GM12878 (cell line): ENCODE measurements around the gene TRIM40. TPM values are rescaled to one million over a fixed set of nuclear protein-coding genes. Genes with fewer than 3 reads are reported as not detected.

Source experiments
- ATAC-seq: fragments of 200-7000 bp; cut with Tn5 transposase; 3 replicates; pipeline ENCODE4 v1.9.1; 2020; ENCODE audit warnings: mild to moderate bottlenecking, moderate library complexity
- BruUV-seq: library from RNA; stranded (reverse); fragments of 400-500 nt; replicated peaks from 2 replicates; lab custom pipeline; 2021; lab: Mats Ljungman, UMichigan
- CTCF ChIA-PET: fragments of 300-600 bp; sonication (Branson Sonifier 250); formaldehyde crosslinking; extraction: SDS; loops from one replicate; lab custom pipeline; 2021; ENCODE audit warnings: inconsistent platforms; lab: Yijun Ruan, JAX
- POLR2A ChIA-PET: fragments of 350-600 bp; formaldehyde crosslinking; extraction: SDS; loops from one replicate; lab custom pipeline; 2021; ENCODE audit warnings: inconsistent platforms; lab: Charles Lee
- RAD21 ChIA-PET: fragments of 300-600 bp; sonication (Branson Sonifier 250); formaldehyde crosslinking; loops from one replicate; lab custom pipeline; 2023; ENCODE audit warnings: antibody characterized with exemption; ENCODE audit not compliant: unreplicated experiment; lab: Charles Lee
- SMC1A ChIA-PET: fragments of 300-600 bp; sonication (Branson Sonifier 250); formaldehyde crosslinking; loops from one replicate; lab custom pipeline; 2023; ENCODE audit not compliant: unreplicated experiment, uncharacterized antibody; lab: Charles Lee
- DNase-seq: peaks from one replicate; pipeline ENCODE4 v3.0.0-alpha.2; 2011; ENCODE audit warnings: low read depth, low spot score
- FAIRE-seq: peaks from 3 replicates; lab custom pipeline; 2011; peaks lifted over from hg19 to GRCh38; lab: Jason Lieb, UNC
- H2AFZ ChIP-seq: 2 replicates; pipeline ENCODE4 v1.6.0; 2011; ENCODE audit warnings: low read depth, low read length, control low read depth; ENCODE audit not compliant: control insufficient read depth
- H3K27ac ChIP-seq: 2 replicates; pipeline ENCODE4 v1.5.1; 2011; ENCODE audit warnings: control low read depth; ENCODE audit not compliant: control insufficient read depth, insufficient read depth
- H3K27me3 ChIP-seq, 2 experiments: replicated peaks in 1 of 2; 2 replicates each; pipeline versions ENCODE4 v1.6.0 to v1.6.1; 2011; ENCODE audit warnings: low read length in 1 of 2; ENCODE audit not compliant: control insufficient read depth in 2 of 2, insufficient read depth in 2 of 2
- H3K36me3 ChIP-seq, 2 experiments: 2 replicates each; pipeline ENCODE4 v1.5.1; 2011; ENCODE audit warnings: low read length in 1 of 2; ENCODE audit not compliant: control insufficient read depth in 2 of 2, insufficient read depth in 2 of 2
- H3K4me1 ChIP-seq: 2 replicates; pipeline ENCODE4 v1.6.1; 2011; ENCODE audit warnings: mild to moderate bottlenecking, low read length, moderate library complexity, mixed read lengths; ENCODE audit not compliant: control insufficient read depth, insufficient read depth
- H3K4me2 ChIP-seq: 2 replicates; pipeline ENCODE4 v1.6.0; 2011; ENCODE audit warnings: control low read depth; ENCODE audit not compliant: control insufficient read depth, insufficient read depth
- H3K4me3 ChIP-seq: fragments of 200-600 bp; sonication (generic); 2 replicates; pipeline ENCODE4 v1.5.1; 2016
- H3K79me2 ChIP-seq: 2 replicates; pipeline ENCODE4 v1.6.0; 2011; ENCODE audit warnings: low read length; ENCODE audit not compliant: control insufficient read depth, insufficient read depth
- H3K9ac ChIP-seq: 2 replicates; pipeline ENCODE4 v1.8.0; 2011; ENCODE audit warnings: low read length, control low read depth, mixed read lengths; ENCODE audit not compliant: control insufficient read depth, insufficient read depth
- H3K9me3 ChIP-seq: replicated peaks from 3 replicates; pipeline ENCODE4 v1.5.1; 2011; ENCODE audit warnings: mild to moderate bottlenecking, low read length; ENCODE audit not compliant: control insufficient read depth, insufficient read depth
- H4K20me1 ChIP-seq: 2 replicates; pipeline ENCODE4 v1.6.0; 2011; ENCODE audit not compliant: control insufficient read depth, insufficient read depth
- CBFB ChIP-seq: IDR thresholded peaks from 2 replicates; pipeline ENCODE4 v1.6.1; 2016; ENCODE audit warnings: antibody characterized with exemption, low read depth
- EP300 ChIP-seq, 2 experiments: fragments of 150-350 bp in 1 of 2; IDR thresholded peaks; 2 replicates each; pipeline ENCODE4 v1.6.1; 2011 to 2012; ENCODE audit warnings: low read depth in 2 of 2, low read length in 2 of 2, borderline replicate concordance in 1 of 2, improper control_type of control experiment in 1 of 2, inconsistent platforms in 1 of 2; ENCODE audit not compliant: control insufficient read depth in 1 of 2
- HDAC6 ChIP-seq: fragments of 200-600 bp; sonication (generic); IDR thresholded peaks from one replicate; pipeline ENCODE4 v1.8.0; 2017; ENCODE audit warnings: antibody characterized with exemption; ENCODE audit not compliant: unreplicated experiment
- IKZF2 ChIP-seq, 2 experiments: fragments of 450-650 bp; IDR thresholded peaks; 2 replicates each; pipeline ENCODE4 v1.6.1; 2017; ENCODE audit warnings: mild to moderate bottlenecking in 2 of 2, moderate library complexity in 2 of 2
- IRF3 ChIP-seq: fragments of 450-650 bp; IDR thresholded peaks from 2 replicates; pipeline ENCODE4 v1.6.1; 2014; ENCODE audit warnings: mild to moderate bottlenecking
- JUND ChIP-seq: IDR thresholded peaks from 2 replicates; pipeline ENCODE4 v1.6.1; 2012; ENCODE audit warnings: low read depth, mild to moderate bottlenecking, low read length, improper control_type of control experiment, moderate library complexity
- LARP7 ChIP-seq: fragments of 450-650 bp; IDR thresholded peaks from 2 replicates; pipeline ENCODE4 v1.6.1; 2017; ENCODE audit warnings: mild to moderate bottlenecking
- RAD51 ChIP-seq: fragments of 450-650 bp; IDR thresholded peaks from 2 replicates; pipeline ENCODE4 v1.6.1; 2016; ENCODE audit warnings: moderate library complexity, mild to moderate bottlenecking, inconsistent platforms
- REST ChIP-seq: IDR thresholded peaks from 2 replicates; pipeline ENCODE4 v1.6.1; 2012; ENCODE audit warnings: mild to moderate bottlenecking, low read depth, low read length
- RUNX3 ChIP-seq: IDR thresholded peaks from 2 replicates; pipeline ENCODE4 v1.6.1; 2012; ENCODE audit warnings: low read length, inconsistent platforms
- SMAD5 ChIP-seq: IDR thresholded peaks from 2 replicates; pipeline ENCODE4 v1.6.1; 2016; ENCODE audit warnings: antibody characterized with exemption, low read depth
- USF2 ChIP-seq: IDR thresholded peaks from 2 replicates; pipeline ENCODE4 v1.6.1; 2011; ENCODE audit warnings: low read depth, low read length, improper control_type of control experiment, borderline replicate concordance
- ZBTB4 ChIP-seq: fragments of 450-650 bp; formaldehyde crosslinking; IDR thresholded peaks from 2 replicates; pipeline ENCODE4 v1.4.0; 2022; ENCODE audit warnings: mild to moderate bottlenecking, moderate library complexity
- ZNF207 ChIP-seq: fragments of 450-650 bp; IDR thresholded peaks from 2 replicates; pipeline ENCODE4 v1.6.1; 2014; ENCODE audit warnings: antibody characterized with exemption, mild to moderate bottlenecking, borderline replicate concordance
- ZNF24 ChIP-seq: fragments of 450-650 bp; IDR thresholded peaks from 2 replicates; pipeline ENCODE4 v1.6.1; 2017; ENCODE audit warnings: antibody characterized with exemption, mild to moderate bottlenecking
- ZNF274 ChIP-seq: IDR thresholded peaks from one replicate; pipeline ENCODE4 v1.8.0; 2011; ENCODE audit not compliant: insufficient read length, insufficient read depth
- ZSCAN29 ChIP-seq: fragments of 450-650 bp; IDR thresholded peaks from 2 replicates; pipeline ENCODE4 v1.6.1; 2017; ENCODE audit warnings: mild to moderate bottlenecking, moderate library complexity
- WGBS: methylation state at CpG from one replicate; pipeline ENCODE4 v1.1.6; 2016; ENCODE audit warnings: low lambda C conversion rate; ENCODE audit not compliant: insufficient replicate concordance, insufficient coverage; ENCODE audit errors: missing lambda C conversion rate; 5-methylcytosine and 5-hydroxymethylcytosine counted together
- in situ Hi-C: fragments of 300-500 bp; cut with MboI; formaldehyde crosslinking; loops from 9 replicates; pipeline ENCODE4 v1.14.3; 2018; ENCODE audit warnings: mixed read lengths
- intact Hi-C: fragments of 100-400 bp; cut with micrococcal nuclease; formaldehyde crosslinking; loops from one replicate; pipeline ENCODE4 v1.14.2; 2022; ENCODE audit not compliant: unreplicated experiment
- polyA plus RNA-seq, 11 experiments: library from polyadenylated mRNA; depleted of rRNA in 4 of 11; unstranded in 6 of 11; stranded (reverse) in 5 of 11; fragments of >200 nt; fragmentation: Nextera tagmentation in 4 of 11; fragmentation: Illumina TruSeq in 1 of 11; extraction: Ambion mirVana in 4 of 11; extraction: Trizol in 1 of 11; gene quantifications; 1 replicate in 1 of 11; 2 replicates in 10 of 11; pipeline versions ENCODE4 v1.2.1 to v1.2.3, GENCODE V29; 2011 to 2016; ENCODE audit warnings: inconsistent platforms in 2 of 11, missing spikeins in 2 of 11, low read depth in 1 of 11
- total RNA-seq, 4 experiments: library from RNA; depleted of rRNA in 3 of 4; stranded (reverse); fragments of >200 nt in 3 of 4; fragmentation: Illumina TruSeq in 1 of 4; extraction: Trizol in 1 of 4; gene quantifications; 2 replicates each; pipeline versions ENCODE4 v1.2.1 to v1.2.3, GENCODE V29; 2013 to 2021

The TRIM40 gene
- total and polyA plus RNA-seq, 10 of the 15 experiments (the other 5 are each of a cell fraction or from before 2014, with no cell fraction given) = not detected

GRCh38 chr6:30154061-30154460 lies 18.1 kb downstream of the TRIM40 start:
- 53% methylated on average over 17 of the region's 17 CpGs for WGBS
- in situ Hi-C loops (no loop called here), intact Hi-C loops (no loop called here)
- no TSS peak for BruUV-seq
- ChIA-PET POLR2A (no interaction called here), CTCF (interaction anchor here (1.1 kb wide), 1 partner anchor 14 kb away, joined by 4 read pairs; no protein-coding TSS in a partner anchor), RAD21 (interaction anchor here (0.9 to 1.0 kb wide), 2 partner anchors 13 to 51 kb away, joined by 3 to 8 read pairs; no protein-coding TSS in a partner anchor), SMC1A (interaction anchor here (1.1 kb wide), 1 partner anchor 51 kb away, joined by 4 read pairs; no protein-coding TSS in a partner anchor)
- H3K4me3 ChIP-seq = no peak overlapping the region
- DNase-seq = no peak
- no peaks in the 10 kb centered on the region for H3K79me2 ChIP-seq
- no peak overlapping the region for H2AFZ ChIP-seq
- H3K9ac ChIP-seq = no peak overlapping the region
- no peaks in the 10 kb centered on the region for H3K9me3 ChIP-seq
- FAIRE-seq = no peak
- no peaks in the 10 kb centered on the region for H4K20me1 ChIP-seq
- H3K36me3 ChIP-seq = no peaks in the 10 kb centered on the region
- no peak overlapping the region for H3K4me2 ChIP-seq
- peaks cover 0 to 2% of the 10 kb centered on the region in 2 experiments; a peak in 3 of 4 replicates for H3K27me3 ChIP-seq
- peaks cover 4% of the 10 kb centered on the region; the same call in 1 of the 2 replicates for H3K4me1 ChIP-seq
- no peak overlapping the region for H3K27ac ChIP-seq
- ATAC-seq = no peak
- no peak for TF ChIP-seq RAD51
- no peak for TF ChIP-seq USF2
- no peak for TF ChIP-seq REST
- TF ChIP-seq ZBTB4 = no peak
- TF ChIP-seq RUNX3 = no peak
- no peak for TF ChIP-seq ZNF24
- TF ChIP-seq ZNF274 = no peak
- TF ChIP-seq JUND = no peak
- no peak for TF ChIP-seq ZNF207
- TF ChIP-seq IKZF2 (IDR thresholded peaks at IDR 0.05) = no peak
- TF ChIP-seq IRF3 = no peak
- no peak for TF ChIP-seq CBFB
- no peak for TF ChIP-seq ZSCAN29
- TF ChIP-seq EP300 (IDR thresholded peaks at IDR 0.05; ENCODE audit: borderline replicate concordance in 1 of 2, control insufficient read depth in 1 of 2, low read depth in 2 of 2, low read length in 2 of 2) = no peak
- no peak for TF ChIP-seq HDAC6
- no peak for TF ChIP-seq SMAD5
- no peak for TF ChIP-seq LARP7
